ENCODE data around the gene FOXB2. TPM values are rescaled to one million over a fixed set of nuclear protein-coding genes. Genes with fewer than 3 reads are reported as not detected.

The FOXB2 gene
- total RNA-seq, 2 donors from 2014 or later, result not detected

- intact Hi-C loops (cut with DNase I), result loop anchor here (10.0 kb wide), 1 partner anchor 211 kb away; no protein-coding TSS in a partner anchor
- Histone ChIP-seq H3K9me3 (no peaks in the 10 kb centered on the region), H3K27me3 (peaks cover 0 to 73% of the 10 kb centered on the region in 2 donors), H3K4me3 (no peak overlapping the region), H3K27ac (no peak overlapping the region), H3K36me3 (replicated peaks in 1 of 2; ENCODE audit: insufficient read depth in 1 of 2, low read depth in 2 of 2) (no peaks in the 10 kb centered on the region), H3K4me1 (peaks cover 55% of the 10 kb centered on the region)
- DNase-seq (no peak), ATAC-seq (no peak)
- TF ChIP-seq POLR2A (IDR thresholded peaks at IDR 0.05) (no peak), CTCF (IDR thresholded peaks at IDR 0.05) (no peak)
- 3 to 5% methylated on average over 30 to 31 of the region's 31 CpGs for WGBS, 2 donors
These were observed 4.0 kb upstream of the FOXB2 start for GRCh38 chr9:77015327-77016048.

- no peaks in the 10 kb centered on the region for H3K9me3 ChIP-seq
- TF ChIP-seq POLR2A (IDR thresholded peaks at IDR 0.05), result no peak
- no peak for TF ChIP-seq CTCF (IDR thresholded peaks at IDR 0.05)
- H3K27ac ChIP-seq, result no peak overlapping the region
- no peaks in the 10 kb centered on the region for H3K36me3 ChIP-seq (replicated peaks in 1 of 2; ENCODE audit: insufficient read depth in 1 of 2, low read depth in 2 of 2)
- 0 to 2% methylated on average over 4 to 37 of the region's 37 CpGs for WGBS, 2 donors
- H3K4me3 ChIP-seq, result no peak overlapping the region
- DNase-seq (no peak), ATAC-seq (no peak)
- H3K27me3 ChIP-seq, result peaks cover 0 to 78% of the 10 kb centered on the region in 2 donors
- intact Hi-C loops (cut with DNase I), result loop anchor here (10.0 kb wide), 1 partner anchor 211 kb away; no protein-coding TSS in a partner anchor
- peaks cover 60% of the 10 kb centered on the region for H3K4me1 ChIP-seq
These were observed 3.3 kb upstream of the FOXB2 start for GRCh38 chr9:77016121-77016525.

- ATAC-seq (no peak), DNase-seq (no peak)
- 2 to 6% methylated on average over 25 to 47 of the region's 47 CpGs for WGBS, 2 donors
- Histone ChIP-seq H3K27me3 (peaks cover 0 to 74% of the 10 kb centered on the region in 2 donors), H3K27ac (no peak overlapping the region), H3K4me1 (peaks cover 57% of the 10 kb centered on the region), H3K9me3 (no peaks in the 10 kb centered on the region), H3K36me3 (replicated peaks in 1 of 2; ENCODE audit: insufficient read depth in 1 of 2, low read depth in 2 of 2) (no peaks in the 10 kb centered on the region), H3K4me3 (no peak overlapping the region)
- TF ChIP-seq POLR2A (IDR thresholded peaks at IDR 0.05), result no peak
- no peak for TF ChIP-seq CTCF (IDR thresholded peaks at IDR 0.05)
- intact Hi-C loops (cut with DNase I), result loop anchor here (10.0 kb wide), 1 partner anchor 212 kb away; no protein-coding TSS in a partner anchor
These were observed 2.6 kb upstream of the FOXB2 start for GRCh38 chr9:77016526-77017504.

GRCh38 chr9:77017505-77017894 lies 2.0 kb upstream of the FOXB2 start:
- Histone ChIP-seq H3K4me1 (peaks cover 51% of the 10 kb centered on the region), H3K4me3 (no peak overlapping the region), H3K36me3 (replicated peaks in 1 of 2; ENCODE audit: insufficient read depth in 1 of 2, low read depth in 2 of 2) (no peaks in the 10 kb centered on the region), H3K27ac (no peak overlapping the region), H3K9me3 (no peaks in the 10 kb centered on the region), H3K27me3 (peaks cover 0 to 74% of the 10 kb centered on the region in 2 donors)
- ATAC-seq, result no peak
- 3% methylated on average over 5 of the region's 5 CpGs for WGBS, 2 donors
- no peak for TF ChIP-seq POLR2A (IDR thresholded peaks at IDR 0.05)
- TF ChIP-seq CTCF (IDR thresholded peaks at IDR 0.05), result no peak
- intact Hi-C loops (cut with DNase I), result loop anchor here (10.0 kb wide), 1 partner anchor 213 kb away; no protein-coding TSS in a partner anchor
- no peak for DNase-seq

Data from body of pancreas (tissue), 4 donors.